COR-L47 (cell line): Measurements from ENCODE around the gene YPEL5.

ENCODE experiments used
- DNase-seq: peaks from one replicate; lab custom pipeline; 2025; lab: John Stamatoyannopoulos, UW

YPEL5 gene

GRCh38 chr2:30206461-30207430 lies 59.9 kb downstream of the YPEL5 start:
- DNase-seq: no peak

DNA sequence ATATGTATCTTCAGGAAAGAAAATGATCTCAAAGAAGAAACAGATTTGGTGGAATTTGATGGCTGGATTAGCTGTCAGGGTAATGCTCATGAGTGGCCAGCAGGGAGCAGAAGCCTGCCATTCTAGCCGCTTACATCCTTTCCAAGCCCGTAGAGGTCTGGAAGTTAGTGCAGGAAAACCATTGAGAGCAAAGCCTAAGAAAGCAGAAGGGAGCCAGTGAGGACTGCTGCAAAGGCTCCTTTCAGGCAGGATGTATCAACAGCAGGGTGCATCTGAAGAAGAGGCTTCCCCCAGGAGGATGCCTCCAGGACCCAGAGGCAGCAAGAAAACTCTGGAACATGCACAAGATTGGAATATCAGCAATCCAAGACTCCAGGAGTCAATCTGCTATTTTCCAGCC lies 61.6 kb downstream of the YPEL5 start:
- DNase-seq: peak; percentile 45

- DNase-seq: no peak
Observed at GRCh38 chr2:30209227-30209626, 62.4 kb downstream of the YPEL5 start.
